KMS-11 (cell line): Measurements from ENCODE around the gene SRBD1.
A peak's percentile ranks its signal among the peaks of the same experiment; 100 is the strongest.

Experiments
- H2AFZ ChIP-seq: fragments of 200-600 bp; sonication (generic); 2 replicates; pipeline ENCODE4 v1.6.1; 2016; ENCODE audit warnings: antibody characterized with exemption, mixed run types, low read depth
- H3K27ac ChIP-seq: fragments of 200-600 bp; sonication (generic); 2 replicates; pipeline ENCODE4 v1.6.1; 2016; ENCODE audit warnings: mild to moderate bottlenecking, mixed run types
- H3K27me3 ChIP-seq: fragments of 200-600 bp; sonication (generic); 2 replicates; pipeline ENCODE4 v1.6.1; 2017; ENCODE audit warnings: mild to moderate bottlenecking, low read depth, mixed run types, moderate library complexity; ENCODE audit not compliant: insufficient read depth
- H3K36me3 ChIP-seq: fragments of 200-600 bp; sonication (generic); 2 replicates; pipeline ENCODE4 v1.6.1; 2017; ENCODE audit warnings: mild to moderate bottlenecking, mixed run types; ENCODE audit not compliant: insufficient read depth
- H3K4me1 ChIP-seq: fragments of 200-600 bp; sonication (generic); 2 replicates; pipeline ENCODE4 v1.6.1; 2016; ENCODE audit warnings: mild to moderate bottlenecking, low read depth, mixed run types; ENCODE audit not compliant: poor library complexity, severe bottlenecking
- H3K4me2 ChIP-seq: fragments of 200-600 bp; sonication (generic); 2 replicates; pipeline ENCODE4 v1.7.0; 2016; ENCODE audit warnings: mild to moderate bottlenecking, mixed run types
- H3K4me3 ChIP-seq: fragments of 200-600 bp; sonication (generic); IDR thresholded peaks from 2 replicates; pipeline ENCODE4 v1.6.1; 2017; ENCODE audit warnings: low read depth, low read length, mixed read lengths; ENCODE audit not compliant: insufficient read depth
- H3K79me2 ChIP-seq: fragments of 200-600 bp; sonication (generic); 2 replicates; pipeline ENCODE4 v1.6.1; 2016; ENCODE audit warnings: low read depth, mixed run types; ENCODE audit not compliant: insufficient read depth
- H3K9ac ChIP-seq: fragments of 200-600 bp; sonication (generic); 2 replicates; pipeline ENCODE4 v1.6.1; 2016; ENCODE audit warnings: mild to moderate bottlenecking, mixed run types
- H4K20me1 ChIP-seq: fragments of 200-600 bp; sonication (generic); 2 replicates; pipeline ENCODE4 v1.6.1; 2016; ENCODE audit warnings: mild to moderate bottlenecking, mixed run types; ENCODE audit not compliant: insufficient read depth
- TF ChIP-seq, protein P1 (sequence below): fragments of 200-600 bp; sonication (generic); conservative IDR thresholded peaks from 2 replicates; pipeline ENCODE4 v1.6.1; 2017; ENCODE audit warnings: low read depth, mild to moderate bottlenecking, antibody characterized with exemption, low read length, moderate library complexity, mixed read lengths

The SRBD1 gene

DNA sequence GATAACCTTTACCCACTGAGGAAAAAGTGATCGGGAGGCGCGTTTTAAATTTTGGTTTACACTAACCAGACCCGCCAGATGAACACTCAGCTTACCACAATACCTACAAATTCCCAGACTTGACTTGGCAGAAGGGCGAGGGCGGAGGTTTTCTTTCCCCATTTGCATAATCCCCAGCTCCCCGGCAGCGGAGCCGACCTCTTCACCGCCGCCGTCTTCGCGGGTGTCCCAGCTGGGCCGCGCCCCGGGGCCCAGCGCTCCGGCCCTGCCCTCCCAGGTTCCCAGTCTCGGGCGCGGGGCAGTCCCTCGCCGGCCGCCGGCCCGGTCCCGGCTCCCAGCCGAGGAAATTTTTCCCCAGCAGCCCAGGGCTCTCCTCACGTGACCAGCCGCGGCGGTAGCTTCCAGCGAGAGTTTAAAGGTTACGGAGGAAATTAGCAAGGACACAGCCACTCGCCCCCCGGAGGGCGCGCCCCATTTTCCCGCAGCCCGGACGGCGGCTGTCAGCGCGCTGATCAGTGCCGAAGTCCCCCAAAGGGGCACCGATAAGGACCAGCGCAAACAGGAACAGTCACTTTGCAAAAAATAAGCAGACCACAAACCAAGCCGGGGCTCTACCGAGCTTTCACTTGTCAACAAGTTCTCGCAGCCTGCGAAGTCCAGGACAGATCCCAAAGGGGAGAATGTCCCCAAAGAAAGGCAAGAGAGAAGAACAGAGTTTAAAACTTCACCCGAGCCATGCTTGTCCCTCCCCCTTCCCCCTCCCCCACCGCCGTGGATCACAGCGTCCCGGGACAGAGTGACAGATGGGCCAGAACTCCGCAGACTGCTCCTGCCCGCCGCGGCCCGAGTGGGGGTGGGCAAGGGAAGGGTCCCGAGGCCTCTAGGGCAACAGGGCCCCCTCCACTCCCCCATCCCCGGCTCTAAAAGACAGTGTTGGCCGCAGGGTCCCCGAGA lies 39.1 kb upstream of the SRBD1 start:
- Histone ChIP-seq H3K9ac (peak overlapping the region; percentile 55), H2AFZ (peak overlapping the region; percentile 99), H3K27me3 (peaks cover 9% of the 10 kb centered on the region)

GRCh38 chr2:45649462-45649857 lies 38.4 kb upstream of the SRBD1 start:
- Histone ChIP-seq H3K27ac (no peak overlapping the region), H3K4me3 (no peak overlapping the region), H3K79me2 (no peaks in the 10 kb centered on the region), H4K20me1 (no peaks in the 10 kb centered on the region), H3K4me2 (peak overlapping the region; percentile 49), H2AFZ (peak overlapping the region; percentile 99; the same call in 1 of the 2 replicates), H3K36me3 (no peaks in the 10 kb centered on the region), H3K27me3 (peaks cover 9% of the 10 kb centered on the region), H3K4me1 (peaks cover 5% of the 10 kb centered on the region), H3K9ac (no peak overlapping the region)
- TF ChIP-seq, protein P1, sequence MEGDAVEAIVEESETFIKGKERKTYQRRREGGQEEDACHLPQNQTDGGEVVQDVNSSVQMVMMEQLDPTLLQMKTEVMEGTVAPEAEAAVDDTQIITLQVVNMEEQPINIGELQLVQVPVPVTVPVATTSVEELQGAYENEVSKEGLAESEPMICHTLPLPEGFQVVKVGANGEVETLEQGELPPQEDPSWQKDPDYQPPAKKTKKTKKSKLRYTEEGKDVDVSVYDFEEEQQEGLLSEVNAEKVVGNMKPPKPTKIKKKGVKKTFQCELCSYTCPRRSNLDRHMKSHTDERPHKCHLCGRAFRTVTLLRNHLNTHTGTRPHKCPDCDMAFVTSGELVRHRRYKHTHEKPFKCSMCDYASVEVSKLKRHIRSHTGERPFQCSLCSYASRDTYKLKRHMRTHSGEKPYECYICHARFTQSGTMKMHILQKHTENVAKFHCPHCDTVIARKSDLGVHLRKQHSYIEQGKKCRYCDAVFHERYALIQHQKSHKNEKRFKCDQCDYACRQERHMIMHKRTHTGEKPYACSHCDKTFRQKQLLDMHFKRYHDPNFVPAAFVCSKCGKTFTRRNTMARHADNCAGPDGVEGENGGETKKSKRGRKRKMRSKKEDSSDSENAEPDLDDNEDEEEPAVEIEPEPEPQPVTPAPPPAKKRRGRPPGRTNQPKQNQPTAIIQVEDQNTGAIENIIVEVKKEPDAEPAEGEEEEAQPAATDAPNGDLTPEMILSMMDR, result no peak

More for the DNA sequence above, 39.1 kb upstream of the SRBD1 start:
- H3K36me3 ChIP-seq, result no peaks in the 10 kb centered on the region
- H3K79me2 ChIP-seq, result no peaks in the 10 kb centered on the region
- H3K27ac ChIP-seq, result peak overlapping the region; percentile 16; the same call in 1 of the 2 replicates
- H3K4me3 ChIP-seq, result peak overlapping the region; percentile 67
- H3K4me2 ChIP-seq, result peak overlapping the region; percentile 49
- TF ChIP-seq, protein P1, result no peak
- peaks cover 5% of the 10 kb centered on the region for H3K4me1 ChIP-seq
- H4K20me1 ChIP-seq, result no peaks in the 10 kb centered on the region

- Histone ChIP-seq H3K9ac (no peak overlapping the region), H3K79me2 (no peaks in the 10 kb centered on the region), H3K27me3 (peaks cover 9% of the 10 kb centered on the region), H3K36me3 (no peaks in the 10 kb centered on the region), H3K4me2 (no peak overlapping the region), H3K27ac (no peak overlapping the region), H2AFZ (no peak overlapping the region), H4K20me1 (no peaks in the 10 kb centered on the region), H3K4me1 (peaks cover 5% of the 10 kb centered on the region), H3K4me3 (no peak overlapping the region)
- TF ChIP-seq, protein P1, result no peak
These were observed 37.6 kb upstream of the SRBD1 start for GRCh38 chr2:45648636-45649035.

DNA sequence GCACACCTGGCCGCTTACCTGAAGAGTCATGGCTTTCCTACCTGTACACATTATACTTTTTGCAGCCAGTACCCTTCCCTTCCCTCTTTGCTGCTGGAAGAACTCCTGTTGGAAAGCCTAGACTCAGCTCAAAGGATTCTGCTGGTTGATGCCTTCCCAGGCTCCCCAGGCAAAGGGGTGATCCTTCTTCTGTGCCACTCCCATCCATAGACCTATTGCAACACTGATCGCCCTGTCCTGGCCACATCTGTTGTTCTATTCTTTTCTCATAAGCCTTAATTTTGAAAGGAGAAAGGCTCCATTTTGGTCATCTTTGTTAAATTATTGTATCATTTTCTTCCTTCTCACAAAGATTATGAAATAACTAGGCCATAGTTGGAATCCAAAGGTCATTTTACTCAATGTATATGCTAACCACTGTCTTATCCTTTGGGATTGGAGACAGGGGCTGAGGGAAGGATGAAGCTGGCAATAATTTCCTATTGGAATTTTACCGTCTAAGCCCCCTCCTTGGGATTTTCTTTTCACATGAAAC lies 37.0 kb upstream of the SRBD1 start:
- no peak overlapping the region for H3K4me2 ChIP-seq
- no peak overlapping the region for H2AFZ ChIP-seq
- H3K27ac ChIP-seq, result no peak overlapping the region
- H3K27me3 ChIP-seq, result peaks cover 9% of the 10 kb centered on the region
- H3K9ac ChIP-seq, result no peak overlapping the region
- H3K36me3 ChIP-seq, result no peaks in the 10 kb centered on the region
- no peaks in the 10 kb centered on the region for H3K79me2 ChIP-seq
- TF ChIP-seq, protein P1, result no peak
- no peaks in the 10 kb centered on the region for H4K20me1 ChIP-seq
- no peak overlapping the region for H3K4me3 ChIP-seq
- peaks cover 5% of the 10 kb centered on the region for H3K4me1 ChIP-seq
